Subcutaneous adipose tissue (tissue), 4 donors: ENCODE data around the gene OR52K1. TPM values are rescaled to one million over a fixed set of nuclear protein-coding genes. Genes with fewer than 3 reads are reported as not detected.

Source experiments
- total RNA-seq, 4 donors: library from RNA; depleted of rRNA; stranded (reverse); fragments of >200 nt; gene quantifications; one replicate each; pipeline ENCODE4 v1.1.0, GENCODE V29; 2016
- TF ChIP-seq, protein P1 (sequence below): fragments of 450-650 bp; IDR thresholded peaks from one replicate; pipeline ENCODE4 v1.5.1; 2016; ENCODE audit warnings: low read depth, mild to moderate bottlenecking, control low read depth, antibody characterized with exemption, moderate library complexity

The OR52K1 gene
- total RNA-seq, 4 donors from 2014 or later, result 0.22 TPM; not detected in 3

DNA sequence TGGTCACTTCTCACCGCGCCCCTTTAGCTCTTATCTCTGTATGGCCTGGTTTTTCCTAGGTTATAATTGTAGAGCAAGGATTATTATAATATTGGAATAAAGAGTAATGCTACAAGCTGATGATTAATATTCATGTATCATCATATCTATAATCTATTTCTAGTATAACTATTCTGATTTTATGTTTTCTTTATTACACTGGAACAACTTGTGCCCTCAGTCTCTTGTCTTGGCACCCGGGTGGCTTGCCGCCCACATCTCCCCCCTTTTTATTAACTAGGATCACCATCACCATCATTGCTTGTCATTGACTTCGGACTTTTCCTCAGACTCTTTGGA, 11.0 kb downstream of the OR52K1 start:
- TF ChIP-seq, protein P1, sequence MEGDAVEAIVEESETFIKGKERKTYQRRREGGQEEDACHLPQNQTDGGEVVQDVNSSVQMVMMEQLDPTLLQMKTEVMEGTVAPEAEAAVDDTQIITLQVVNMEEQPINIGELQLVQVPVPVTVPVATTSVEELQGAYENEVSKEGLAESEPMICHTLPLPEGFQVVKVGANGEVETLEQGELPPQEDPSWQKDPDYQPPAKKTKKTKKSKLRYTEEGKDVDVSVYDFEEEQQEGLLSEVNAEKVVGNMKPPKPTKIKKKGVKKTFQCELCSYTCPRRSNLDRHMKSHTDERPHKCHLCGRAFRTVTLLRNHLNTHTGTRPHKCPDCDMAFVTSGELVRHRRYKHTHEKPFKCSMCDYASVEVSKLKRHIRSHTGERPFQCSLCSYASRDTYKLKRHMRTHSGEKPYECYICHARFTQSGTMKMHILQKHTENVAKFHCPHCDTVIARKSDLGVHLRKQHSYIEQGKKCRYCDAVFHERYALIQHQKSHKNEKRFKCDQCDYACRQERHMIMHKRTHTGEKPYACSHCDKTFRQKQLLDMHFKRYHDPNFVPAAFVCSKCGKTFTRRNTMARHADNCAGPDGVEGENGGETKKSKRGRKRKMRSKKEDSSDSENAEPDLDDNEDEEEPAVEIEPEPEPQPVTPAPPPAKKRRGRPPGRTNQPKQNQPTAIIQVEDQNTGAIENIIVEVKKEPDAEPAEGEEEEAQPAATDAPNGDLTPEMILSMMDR, result no peak

DNA sequence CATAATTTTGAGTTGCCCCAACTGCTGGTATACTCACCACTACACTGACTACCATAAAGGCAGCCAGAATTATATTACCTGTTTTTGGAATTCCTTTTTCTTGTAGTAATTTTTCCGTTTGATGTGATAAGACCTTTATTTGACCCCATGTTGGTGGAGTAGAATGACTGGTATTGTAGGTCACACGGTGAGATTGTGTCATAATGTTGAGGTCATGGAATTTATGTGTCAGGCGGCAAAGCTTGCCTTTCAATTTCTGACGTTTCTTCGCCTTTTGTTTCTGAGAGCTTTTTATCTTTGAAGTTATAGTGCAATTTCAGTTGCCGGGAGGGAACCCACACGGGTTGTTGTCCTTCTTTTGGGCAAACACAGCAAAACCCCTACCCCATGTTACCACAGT, 13.0 kb downstream of the OR52K1 start:
- TF ChIP-seq, protein P1, result no peak

DNA sequence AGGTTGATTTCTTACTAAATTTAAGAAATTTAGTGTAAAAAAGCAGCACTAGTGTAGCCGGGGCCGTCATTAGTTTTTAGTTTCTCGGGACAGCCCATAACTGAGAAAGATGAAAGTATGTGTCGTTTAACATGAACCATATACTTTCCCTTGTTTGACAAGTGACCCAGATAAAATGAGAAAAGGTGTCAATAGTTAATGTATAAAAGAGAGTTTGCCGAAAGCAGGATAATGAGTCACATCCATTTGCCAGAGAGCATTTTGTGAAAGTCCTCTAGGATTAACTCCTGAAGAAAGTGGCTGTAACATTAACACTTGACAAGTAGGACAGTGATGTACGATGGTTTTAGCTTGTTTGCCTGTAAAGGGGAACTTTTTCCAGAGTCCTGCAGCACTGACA, 13.5 kb downstream of the OR52K1 start:
- TF ChIP-seq, protein P1, result no peak

DNA sequence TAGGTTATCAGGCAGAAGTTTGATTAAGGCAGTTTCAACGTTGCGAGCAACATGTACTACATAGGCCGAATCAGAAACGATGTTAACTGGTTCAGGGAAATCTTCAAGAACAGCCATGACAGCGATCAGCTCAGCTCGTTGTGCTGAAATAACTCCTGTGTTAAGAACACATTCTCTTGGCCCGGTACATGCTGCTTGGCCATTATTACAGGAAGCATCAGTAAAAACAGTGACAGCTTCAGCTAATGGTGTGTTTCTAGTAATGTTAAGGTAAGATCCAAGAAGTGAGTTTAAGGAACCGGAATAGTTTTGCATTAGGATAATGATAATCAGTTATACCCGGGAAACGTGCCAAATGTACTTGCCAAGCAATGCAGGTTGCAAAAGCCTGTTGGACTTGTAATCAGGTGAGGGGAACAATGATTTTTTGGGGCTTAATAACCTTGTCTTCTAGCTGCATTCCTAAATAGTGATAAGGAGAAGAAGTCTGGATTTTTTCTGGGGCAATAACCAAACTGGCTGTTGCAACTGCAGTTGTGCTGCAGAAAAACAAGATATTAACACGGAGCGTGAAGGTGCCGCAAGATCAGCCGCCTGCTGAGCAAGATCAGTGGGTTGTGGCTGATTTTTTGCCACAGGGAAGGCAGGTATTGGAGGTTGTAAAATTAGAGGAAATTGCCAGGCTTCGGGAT, 14.3 kb downstream of the OR52K1 start:
- TF ChIP-seq, protein P1, result no peak

DNA sequence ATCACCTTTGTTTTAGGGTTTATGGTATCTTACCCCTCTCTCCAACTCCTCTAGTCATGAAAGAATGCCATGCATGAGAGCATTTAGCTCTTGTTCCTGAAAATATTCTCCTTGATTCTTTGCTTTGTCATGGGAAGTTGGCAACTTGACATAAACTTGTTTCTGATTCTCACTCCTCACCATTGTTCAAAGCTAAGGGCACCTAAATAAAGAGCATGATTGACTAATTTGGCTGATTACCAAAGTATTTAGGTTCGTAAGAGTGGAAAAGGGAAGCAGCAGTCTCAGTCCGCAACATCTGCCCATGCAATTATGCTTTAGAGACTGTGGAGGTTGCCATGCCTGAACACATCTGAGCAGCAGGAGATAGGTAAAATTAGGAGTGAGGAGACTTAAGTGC, 26.4 kb downstream of the OR52K1 start:
- TF ChIP-seq, protein P1, result no peak

DNA sequence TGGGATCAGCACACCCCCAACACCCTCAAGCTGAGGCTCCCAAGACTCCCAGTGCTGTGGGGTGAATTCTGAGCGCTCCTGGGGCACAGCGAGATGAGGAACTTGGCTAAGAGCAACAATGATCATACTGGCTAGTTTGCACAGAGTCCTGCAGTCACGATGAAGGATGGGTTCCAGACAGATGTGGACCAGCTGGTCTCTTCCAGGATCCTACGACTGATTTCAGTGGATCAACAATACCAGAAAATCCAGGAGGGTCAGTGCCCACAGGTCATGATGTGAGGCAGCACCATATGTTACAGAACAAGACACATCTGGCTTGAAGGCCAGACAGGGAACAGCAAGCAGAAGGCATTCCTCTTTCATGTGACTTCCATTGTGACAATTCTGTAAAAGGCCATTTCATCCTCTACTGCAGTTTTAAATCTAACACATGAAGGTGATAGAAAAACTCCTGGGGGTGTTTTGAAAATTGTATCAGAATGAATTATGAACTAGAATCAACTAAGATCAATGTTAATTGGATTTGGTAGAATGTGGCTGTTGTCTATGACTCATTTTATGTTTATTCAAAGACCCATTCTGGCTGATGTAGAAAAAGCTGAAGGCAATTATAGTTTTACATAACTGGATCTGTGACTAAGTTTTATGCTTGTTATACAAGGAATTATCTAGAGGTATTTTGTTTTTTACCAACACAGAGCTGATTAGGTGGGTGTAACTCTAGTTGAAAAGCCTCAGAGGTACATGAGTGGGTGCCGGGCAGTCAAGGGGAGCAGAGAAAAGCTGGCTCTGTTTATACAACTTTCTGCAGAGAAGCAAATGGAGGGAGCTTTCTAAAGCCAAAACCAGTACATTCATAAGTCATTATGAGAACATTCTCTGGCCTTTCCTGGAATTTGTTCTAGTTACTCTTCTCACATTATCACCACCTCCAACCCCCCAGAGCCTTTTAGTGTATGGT, 29.1 kb downstream of the OR52K1 start:
- TF ChIP-seq, protein P1, result no peak

DNA sequence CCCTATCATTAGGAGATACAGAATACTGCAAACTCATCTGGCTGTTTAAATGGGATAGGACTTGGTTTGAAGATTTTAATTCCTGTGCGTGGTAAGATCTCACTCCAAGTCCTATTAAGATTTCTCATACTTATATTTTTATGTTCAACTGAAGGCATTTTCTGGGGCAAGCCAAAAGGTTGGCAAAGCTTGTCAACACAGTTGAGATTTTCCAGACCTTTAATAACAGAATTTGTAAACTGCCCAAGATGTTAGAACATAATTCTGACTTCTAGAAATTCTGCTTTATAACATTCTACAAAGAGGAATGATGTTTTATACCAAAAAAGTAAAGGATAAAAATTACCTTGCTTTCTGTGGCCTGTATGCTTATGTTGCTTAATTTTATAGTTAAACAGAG, 31.8 kb downstream of the OR52K1 start:
- TF ChIP-seq, protein P1, result no peak
